ENCODE results near the gene FAM98B. TPM values are rescaled to one million over a fixed set of nuclear protein-coding genes. Genes with fewer than 3 reads are reported as not detected.
"Not testable (repeated sequence)": the region's sequence is repeated elsewhere in the genome, so short reads cannot be mapped to it uniquely, and the experiment has no call there.

Gene FAM98B
- total RNA-seq, 4 donors from 2014 or later, result 9.3 to 12.6 (median 10.9) TPM

GRCh38 chr15:38430106-38430760 lies 23.7 kb upstream of the FAM98B start:
- 87 to 88% methylated on average over 2 to 3 of the region's 3 CpGs for WGBS, 2 donors
- no peak for DNase-seq
- no peaks in the 10 kb centered on the region for H3K27me3 ChIP-seq
- no peaks in the 10 kb centered on the region for H3K36me3 ChIP-seq
- TF ChIP-seq CTCF (IDR thresholded peaks at IDR 0.05) (no peak), POLR2A (IDR thresholded peaks at IDR 0.05) (no peak)
- intact Hi-C loops (cut with DNase I), result no loop called here
- H3K27ac ChIP-seq, result no peak overlapping the region
- no peak overlapping the region for H3K4me3 ChIP-seq (replicated peaks in 1 of 3)
- no peaks in the 10 kb centered on the region for H3K4me1 ChIP-seq
- H3K9me3 ChIP-seq, result no peaks in the 10 kb centered on the region

GRCh38 chr15:38436993-38437392 lies 16.9 kb upstream of the FAM98B start:
- Histone ChIP-seq H3K4me3 (replicated peaks in 1 of 3) (no peak overlapping the region), H3K36me3 (no peaks in the 10 kb centered on the region), H3K4me1 (peaks cover 0 to 4% of the 10 kb centered on the region in 2 donors), H3K27ac (no peak overlapping the region), H3K9me3 (no peaks in the 10 kb centered on the region), H3K27me3 (no peaks in the 10 kb centered on the region)
- intact Hi-C loops (cut with DNase I), result no loop called here
- no peak for TF ChIP-seq POLR2A (IDR thresholded peaks at IDR 0.05)
- TF ChIP-seq CTCF (IDR thresholded peaks at IDR 0.05), result no peak
- WGBS, 2 donors, result 27 to 37% methylated on average over 1 of the region's 1 CpG
- no peak for DNase-seq

GRCh38 chr15:38437603-38438002 lies 16.3 kb upstream of the FAM98B start:
- intact Hi-C loops (cut with DNase I); H3K27me3 ChIP-seq; H3K27ac ChIP-seq; H3K4me1 ChIP-seq; H3K4me3 ChIP-seq (replicated peaks in 1 of 3); H3K36me3 ChIP-seq; H3K9me3 ChIP-seq; DNase-seq: not testable (repeated sequence)
- 85 to 94% methylated on average over 4 of the region's 4 CpGs for WGBS, 2 donors

- H3K27me3 ChIP-seq, result no peaks in the 10 kb centered on the region
- H3K4me3 ChIP-seq (replicated peaks in 1 of 3), result no peak overlapping the region
- no peak for DNase-seq
- no peak for TF ChIP-seq CTCF (IDR thresholded peaks at IDR 0.05)
- TF ChIP-seq POLR2A (IDR thresholded peaks at IDR 0.05), result no peak
- H3K4me1 ChIP-seq, result peaks cover 0 to 4% of the 10 kb centered on the region in 2 donors
- H3K9me3 ChIP-seq, result no peaks in the 10 kb centered on the region
- intact Hi-C loops (cut with DNase I), result no loop called here
- H3K27ac ChIP-seq, result no peak overlapping the region
- 90 to 92% methylated on average over 2 of the region's 2 CpGs for WGBS, 2 donors
- H3K36me3 ChIP-seq, result no peaks in the 10 kb centered on the region
These were observed 15.6 kb upstream of the FAM98B start for GRCh38 chr15:38438031-38438986.

GRCh38 chr15:38440353-38441129 lies 13.4 kb upstream of the FAM98B start:
- Histone ChIP-seq H3K27ac (no peak overlapping the region), H3K9me3 (no peaks in the 10 kb centered on the region), H3K36me3 (no peaks in the 10 kb centered on the region), H3K27me3 (no peaks in the 10 kb centered on the region), H3K4me3 (replicated peaks in 1 of 3) (no peak overlapping the region), H3K4me1 (peaks cover 0 to 4% of the 10 kb centered on the region in 2 donors)
- intact Hi-C loops (cut with DNase I), result loop anchor here (5.0 kb wide), 1 partner anchor 247 kb away; no protein-coding TSS in a partner anchor
- WGBS, 2 donors, result 31 to 38% methylated on average over 9 of the region's 9 CpGs
- DNase-seq, result peak; percentile 20 to 36
- peak; percentile 76 to 95 (median 84) for TF ChIP-seq CTCF (IDR thresholded peaks at IDR 0.05)
- TF ChIP-seq POLR2A (IDR thresholded peaks at IDR 0.05), result no peak
